ENCODE measurements around the gene SNTG2. TPM values are rescaled to one million over a fixed set of nuclear protein-coding genes. Genes with fewer than 3 reads are reported as not detected.
A peak's percentile ranks its signal among the peaks of the same experiment; 100 is the strongest.

The SNTG2 gene
- total RNA-seq, 1 donor from 2014 or later: not detected

- H3K4me3 ChIP-seq (ENCODE audit: low read depth, low read length): no peak overlapping the region
- DNase-seq (ENCODE audit: low read depth): no peak
- TF ChIP-seq CTCF (conservative IDR thresholded peaks at IDR 0.05; ENCODE audit: low read depth, low read length): no peak
Observed at GRCh38 chr2:1134629-1135028, 184.0 kb downstream of the SNTG2 start.

GRCh38 chr2:1136067-1136466 lies 185.4 kb downstream of the SNTG2 start:
- TF ChIP-seq CTCF (conservative IDR thresholded peaks at IDR 0.05; ENCODE audit: low read depth, low read length): peak; percentile 57
- no peak for DNase-seq (ENCODE audit: low read depth)
- H3K4me3 ChIP-seq (ENCODE audit: low read depth, low read length): no peak overlapping the region

GRCh38 chr2:1136846-1137245 lies 186.2 kb downstream of the SNTG2 start:
- TF ChIP-seq CTCF (conservative IDR thresholded peaks at IDR 0.05; ENCODE audit: low read depth, low read length): no peak
- DNase-seq (ENCODE audit: low read depth): no peak
- no peak overlapping the region for H3K4me3 ChIP-seq (ENCODE audit: low read depth, low read length)

- H3K4me3 ChIP-seq (ENCODE audit: low read depth, low read length): no peak overlapping the region
- no peak for DNase-seq (ENCODE audit: low read depth)
- no peak for TF ChIP-seq CTCF (conservative IDR thresholded peaks at IDR 0.05; ENCODE audit: low read depth, low read length)
Observed at GRCh38 chr2:1137264-1137663, 186.6 kb downstream of the SNTG2 start.

GRCh38 chr2:1137913-1138391 lies 187.3 kb downstream of the SNTG2 start:
- no peak for TF ChIP-seq CTCF (conservative IDR thresholded peaks at IDR 0.05; ENCODE audit: low read depth, low read length)
- DNase-seq (ENCODE audit: low read depth): no peak
- H3K4me3 ChIP-seq (ENCODE audit: low read depth, low read length): no peak overlapping the region

- DNase-seq (ENCODE audit: low read depth): no peak
- peak; percentile 93 for TF ChIP-seq CTCF (conservative IDR thresholded peaks at IDR 0.05; ENCODE audit: low read depth, low read length)
- no peak overlapping the region for H3K4me3 ChIP-seq (ENCODE audit: low read depth, low read length)
Observed at GRCh38 chr2:1140389-1141003, 189.8 kb downstream of the SNTG2 start.

- no peak for DNase-seq (ENCODE audit: low read depth)
- H3K4me3 ChIP-seq (ENCODE audit: low read depth, low read length): no peak overlapping the region
- TF ChIP-seq CTCF (conservative IDR thresholded peaks at IDR 0.05; ENCODE audit: low read depth, low read length): no peak
Observed at GRCh38 chr2:1141079-1141478, 190.4 kb downstream of the SNTG2 start.

All from epithelial cell of proximal tubule (primary cell).